Endothelial cell (in vitro differentiated cells): Measurements from ENCODE around the gene GREB1. TPM values are rescaled to one million over a fixed set of nuclear protein-coding genes. Genes with fewer than 3 reads are reported as not detected.

Source experiments
- DNase-seq: peaks from one replicate; pipeline ENCODE4 v3.0.0; 2021; ENCODE audit warnings: low spot score
- H3K27ac Mint-ChIP-seq: one replicate; pipeline ENCODE4 v1.8.0; 2021; ENCODE audit warnings: mixed read lengths, inconsistent platforms; ENCODE audit not compliant: unreplicated experiment
- H3K27me3 Mint-ChIP-seq: one replicate; pipeline ENCODE4 v1.8.0; 2021; ENCODE audit warnings: mild to moderate bottlenecking, moderate library complexity, mixed read lengths, inconsistent platforms; ENCODE audit not compliant: unreplicated experiment
- H3K36me3 Mint-ChIP-seq: one replicate; pipeline ENCODE4 v1.8.0; 2021; ENCODE audit warnings: mild to moderate bottlenecking, low read depth, mixed read lengths, inconsistent platforms; ENCODE audit not compliant: unreplicated experiment
- H3K4me1 Mint-ChIP-seq: one replicate; pipeline ENCODE4 v1.8.0; 2021; ENCODE audit warnings: mild to moderate bottlenecking, mixed read lengths, inconsistent platforms; ENCODE audit not compliant: unreplicated experiment
- H3K4me3 Mint-ChIP-seq: one replicate; pipeline ENCODE4 v1.8.0; 2021; ENCODE audit warnings: mild to moderate bottlenecking, mixed read lengths, inconsistent platforms; ENCODE audit not compliant: unreplicated experiment
- H3K9me3 Mint-ChIP-seq: one replicate; pipeline ENCODE4 v1.8.0; 2021; ENCODE audit warnings: mixed read lengths, inconsistent platforms; ENCODE audit not compliant: unreplicated experiment
- microRNA-seq: library from miRNA; unstranded; fragments of <30 nt; microRNA quantifications from one replicate; pipeline ENCODE4, GENCODE V29; 2020; ENCODE audit not compliant: unreplicated experiment
- total RNA-seq: library from RNA; stranded (reverse); fragmentation: NEBNext Ultra II Directional; extraction: Animal tissue kit (Norgen Biotek cat#: 25700); gene quantifications from one replicate; pipeline ENCODE4 v1.2.1, GENCODE V29; 2021; ENCODE audit not compliant: unreplicated experiment
- TF ChIP-seq, protein P1 (sequence below): fragments of 200-600 bp; sonication (generic); IDR thresholded peaks from one replicate; pipeline ENCODE4 v1.5.0; 2021; ENCODE audit warnings: antibody characterized with exemption; ENCODE audit not compliant: unreplicated experiment

The GREB1 gene
- total RNA-seq, 1 donor from 2014 or later = 35.9 TPM

DNA sequence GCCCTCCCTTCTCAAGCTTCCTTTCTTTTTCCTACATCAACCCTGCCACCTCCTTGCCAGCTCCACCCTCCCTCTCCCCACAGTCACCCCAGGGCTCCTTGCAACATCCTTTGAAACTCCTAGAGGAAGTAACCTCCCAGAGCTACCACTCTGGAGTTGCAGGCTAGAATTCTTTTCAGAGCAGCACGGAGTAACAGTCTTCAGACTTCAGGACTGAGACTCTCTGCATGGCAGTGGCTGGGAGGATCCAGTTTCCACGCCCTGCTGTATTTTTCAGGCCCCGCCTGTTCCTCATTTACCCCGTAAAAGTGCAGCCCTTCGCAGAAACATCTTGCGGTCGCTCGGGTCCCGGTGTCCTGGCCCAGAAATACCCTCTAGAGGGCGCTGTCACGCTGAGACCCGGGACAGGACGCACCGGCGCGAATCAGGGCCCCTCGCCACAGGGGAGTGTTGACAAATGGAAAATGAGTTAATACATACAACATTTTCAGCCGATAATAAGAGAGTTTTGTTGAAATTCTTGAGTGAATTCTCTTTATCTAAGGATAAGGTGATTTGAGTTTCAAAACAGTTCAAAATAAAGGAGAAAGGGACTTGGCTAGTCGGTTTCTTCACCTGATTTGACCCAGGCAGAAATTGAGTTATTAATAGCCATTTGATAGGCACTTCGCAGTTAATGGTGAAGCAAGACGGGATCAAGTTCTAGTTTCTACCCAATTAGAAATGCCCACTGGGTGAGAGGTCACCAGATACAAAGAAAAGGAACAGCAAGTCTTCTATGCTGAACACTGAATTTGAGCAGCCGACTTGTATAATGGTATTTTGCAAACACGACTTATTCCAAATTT, 154.6 kb downstream of the GREB1 start:
- no peaks in the 10 kb centered on the region for H3K36me3 Mint-ChIP-seq
- no peaks in the 10 kb centered on the region for H3K9me3 Mint-ChIP-seq
- peaks cover 6% of the 10 kb centered on the region for H3K27me3 Mint-ChIP-seq
- DNase-seq = peak; percentile 89
- peaks cover 12% of the 10 kb centered on the region for H3K4me1 Mint-ChIP-seq
- no peak overlapping the region for H3K4me3 Mint-ChIP-seq
- no peak overlapping the region for H3K27ac Mint-ChIP-seq
- TF ChIP-seq, protein P1, sequence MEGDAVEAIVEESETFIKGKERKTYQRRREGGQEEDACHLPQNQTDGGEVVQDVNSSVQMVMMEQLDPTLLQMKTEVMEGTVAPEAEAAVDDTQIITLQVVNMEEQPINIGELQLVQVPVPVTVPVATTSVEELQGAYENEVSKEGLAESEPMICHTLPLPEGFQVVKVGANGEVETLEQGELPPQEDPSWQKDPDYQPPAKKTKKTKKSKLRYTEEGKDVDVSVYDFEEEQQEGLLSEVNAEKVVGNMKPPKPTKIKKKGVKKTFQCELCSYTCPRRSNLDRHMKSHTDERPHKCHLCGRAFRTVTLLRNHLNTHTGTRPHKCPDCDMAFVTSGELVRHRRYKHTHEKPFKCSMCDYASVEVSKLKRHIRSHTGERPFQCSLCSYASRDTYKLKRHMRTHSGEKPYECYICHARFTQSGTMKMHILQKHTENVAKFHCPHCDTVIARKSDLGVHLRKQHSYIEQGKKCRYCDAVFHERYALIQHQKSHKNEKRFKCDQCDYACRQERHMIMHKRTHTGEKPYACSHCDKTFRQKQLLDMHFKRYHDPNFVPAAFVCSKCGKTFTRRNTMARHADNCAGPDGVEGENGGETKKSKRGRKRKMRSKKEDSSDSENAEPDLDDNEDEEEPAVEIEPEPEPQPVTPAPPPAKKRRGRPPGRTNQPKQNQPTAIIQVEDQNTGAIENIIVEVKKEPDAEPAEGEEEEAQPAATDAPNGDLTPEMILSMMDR = peak; percentile 74

DNA sequence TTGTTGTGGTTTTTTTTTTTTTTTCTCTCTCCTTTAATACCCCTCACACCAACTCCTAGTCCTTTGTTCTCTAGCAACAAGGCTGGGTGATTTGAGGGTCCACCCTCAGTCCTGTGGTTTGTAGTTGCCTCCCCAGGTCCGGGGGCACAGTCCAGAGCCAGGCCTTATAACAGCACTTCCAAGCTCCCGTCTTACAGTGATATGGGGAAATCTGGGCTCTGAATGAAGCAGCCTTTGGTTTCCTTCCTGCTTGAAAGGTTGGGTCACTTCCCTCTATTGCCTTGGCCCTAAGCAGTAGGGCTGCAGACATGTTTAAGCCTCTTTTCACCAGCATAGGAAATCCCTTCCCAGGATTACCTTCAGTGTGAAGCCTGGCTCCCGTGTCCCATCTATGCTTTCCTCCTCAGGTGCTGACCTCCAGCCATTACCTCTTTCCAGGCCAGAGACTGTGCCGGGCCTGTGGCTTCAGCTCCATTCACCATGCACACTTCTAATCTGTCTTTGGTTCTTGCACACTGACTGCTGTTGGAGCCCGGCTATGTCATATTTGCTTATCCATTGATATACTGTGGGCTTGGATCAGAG, 157.3 kb downstream of the GREB1 start:
- H3K36me3 Mint-ChIP-seq = no peaks in the 10 kb centered on the region
- TF ChIP-seq, protein P1 = no peak
- peaks cover 6% of the 10 kb centered on the region for H3K27me3 Mint-ChIP-seq
- no peak overlapping the region for H3K4me3 Mint-ChIP-seq
- no peak overlapping the region for H3K27ac Mint-ChIP-seq
- no peaks in the 10 kb centered on the region for H3K9me3 Mint-ChIP-seq
- DNase-seq = no peak
- H3K4me1 Mint-ChIP-seq = peaks cover 12% of the 10 kb centered on the region

Small RNA genes lying within 50 kb of the gene (microRNA-seq; reads per million reads assigned to microRNA genes)
- gene MIR4429 = not detected

Other genes starting within 250 kb of the GREB1 start
- gene ROCK2, start 189.4 kb upstream of the GREB1 start, total RNA-seq = 52.8 TPM
- 20.4 TPM for gene E2F6, start 67.9 kb upstream of the GREB1 start, total RNA-seq
- gene NTSR2, start 136.2 kb downstream of the GREB1 start, total RNA-seq = not detected
- gene LPIN1, start 212.6 kb downstream of the GREB1 start, total RNA-seq = 16.4 TPM